ENCODE data around the gene KRTAP5-1.
"Not testable (repeated sequence)": the region's sequence is repeated elsewhere in the genome, so short reads cannot be mapped to it uniquely, and the experiment has no call there.

Gene KRTAP5-1

DNA sequence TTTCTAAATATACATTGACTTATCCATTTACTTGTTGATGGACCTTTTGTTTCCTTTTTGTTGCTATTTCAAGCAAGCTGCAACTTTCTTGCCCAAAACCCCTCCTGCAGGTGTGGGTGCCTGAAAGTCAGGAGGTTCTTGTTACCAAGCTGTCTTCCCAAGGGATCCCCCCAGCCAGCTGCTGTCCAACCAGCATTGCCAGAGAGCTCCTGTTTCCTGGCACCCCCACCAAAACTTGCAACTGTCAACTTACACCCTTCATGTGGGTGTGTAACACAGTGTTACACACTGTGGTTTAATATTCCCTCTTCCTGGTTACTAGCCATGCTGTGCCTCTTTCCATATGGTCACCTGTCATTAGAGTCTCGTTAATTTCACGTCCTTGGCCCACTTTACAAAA lies 1.6 kb upstream of the KRTAP5-1 start:
- no peak for TF ChIP-seq POLR2A (IDR thresholded peaks at IDR 0.05; ENCODE audit: low read depth, low read length)
- no peak for TF ChIP-seq PAX5 (IDR thresholded peaks at IDR 0.05; ENCODE audit: insufficient read depth, low read length, severe bottlenecking)
- no peak for TF ChIP-seq TAF1 (IDR thresholded peaks at IDR 0.05; ENCODE audit: low read depth, low read length)
- TF ChIP-seq POU2F2 (IDR thresholded peaks at IDR 0.05; ENCODE audit: low read depth, low read length) = no peak
- no peak for TF ChIP-seq SPI1 (IDR thresholded peaks at IDR 0.05; ENCODE audit: low read depth, low read length)
- no peak for TF ChIP-seq POLR2AphosphoS5 (IDR thresholded peaks at IDR 0.05; ENCODE audit: low read depth, low read length)
- FAIRE-seq (no peak), DNase-seq (ENCODE audit: insufficient read length, low spot score) (no peak)

DNA sequence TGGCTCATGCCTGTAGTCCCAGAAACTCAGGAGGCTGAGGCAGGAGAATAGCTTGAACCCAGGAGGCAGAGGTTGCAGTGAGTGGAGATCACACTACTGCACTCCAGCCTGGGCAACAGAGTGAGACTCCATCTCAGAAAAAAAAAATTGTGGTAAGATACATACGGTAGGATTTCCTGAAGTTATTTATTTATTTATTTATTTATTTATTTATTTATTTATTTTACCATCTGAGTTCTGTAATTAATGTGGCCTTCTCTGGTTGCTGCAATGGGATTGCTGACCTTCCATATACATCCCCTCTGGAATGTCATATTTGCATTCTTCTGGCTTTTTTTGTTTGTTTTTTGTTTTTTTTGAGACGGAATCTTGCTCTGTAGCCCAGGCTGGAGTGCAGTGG lies 2.2 kb downstream of the KRTAP5-1 start:
- DNase-seq (ENCODE audit: insufficient read length, low spot score); FAIRE-seq: not testable (repeated sequence)

DNA sequence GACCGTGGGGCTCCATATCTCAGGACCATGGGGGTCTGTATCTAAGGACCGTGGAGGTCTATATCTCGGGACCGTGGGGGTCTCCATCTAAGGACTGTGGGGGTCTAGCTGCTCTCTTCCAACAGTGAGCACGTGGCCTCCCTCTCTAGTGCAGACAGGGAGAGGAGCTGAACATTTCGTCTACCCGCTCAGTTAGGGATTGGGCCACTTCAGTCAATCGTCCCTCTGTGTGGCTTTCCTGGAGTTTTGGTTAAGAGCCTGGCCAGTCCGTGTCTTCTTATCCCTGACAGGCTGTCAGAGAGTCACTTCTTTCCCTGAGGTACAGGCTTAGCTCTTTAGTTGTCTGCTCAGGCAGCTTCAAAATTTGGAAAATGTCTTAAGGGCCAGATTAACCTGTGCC lies 3.1 kb downstream of the KRTAP5-1 start:
- no peak for FAIRE-seq
- no peak for DNase-seq (ENCODE audit: insufficient read length, low spot score)
- no peak for TF ChIP-seq PAX5 (IDR thresholded peaks at IDR 0.05; ENCODE audit: insufficient read depth, low read length, severe bottlenecking)
- TF ChIP-seq POLR2A (IDR thresholded peaks at IDR 0.05; ENCODE audit: low read depth, low read length) = no peak

DNA sequence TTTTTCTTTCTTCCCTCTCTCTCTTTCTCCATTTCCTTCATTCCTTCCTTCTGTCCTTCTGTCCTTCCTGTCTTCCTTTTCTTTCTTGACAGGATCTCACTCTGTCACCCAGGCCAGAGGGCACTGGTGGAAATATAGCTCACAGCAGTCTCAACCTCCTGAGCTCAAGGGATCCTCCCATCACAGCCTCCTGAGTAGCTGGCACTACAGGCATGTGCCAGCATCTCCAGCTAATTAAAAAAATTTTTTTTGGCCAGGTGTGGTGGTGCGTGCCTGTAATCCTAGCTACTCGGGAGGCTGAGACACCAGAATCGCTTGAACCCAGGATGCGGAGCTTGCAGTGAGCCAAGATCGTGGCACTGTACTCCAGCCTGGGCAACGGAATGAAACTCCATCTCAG lies 8.3 kb downstream of the KRTAP5-1 start:
- TF ChIP-seq POLR2A (IDR thresholded peaks at IDR 0.05; ENCODE audit: low read depth, low read length) = no peak
- TF ChIP-seq PAX5 (IDR thresholded peaks at IDR 0.05; ENCODE audit: insufficient read depth, low read length, severe bottlenecking) = no peak
- no peak for TF ChIP-seq POU2F2 (IDR thresholded peaks at IDR 0.05; ENCODE audit: low read depth, low read length)
- TF ChIP-seq POLR2AphosphoS5 (IDR thresholded peaks at IDR 0.05; ENCODE audit: low read depth, low read length) = no peak
- no peak for TF ChIP-seq TAF1 (IDR thresholded peaks at IDR 0.05; ENCODE audit: low read depth, low read length)
- TF ChIP-seq SPI1 (IDR thresholded peaks at IDR 0.05; ENCODE audit: low read depth, low read length) = no peak
- FAIRE-seq = no peak
- no peak for DNase-seq (ENCODE audit: insufficient read length, low spot score)

DNA sequence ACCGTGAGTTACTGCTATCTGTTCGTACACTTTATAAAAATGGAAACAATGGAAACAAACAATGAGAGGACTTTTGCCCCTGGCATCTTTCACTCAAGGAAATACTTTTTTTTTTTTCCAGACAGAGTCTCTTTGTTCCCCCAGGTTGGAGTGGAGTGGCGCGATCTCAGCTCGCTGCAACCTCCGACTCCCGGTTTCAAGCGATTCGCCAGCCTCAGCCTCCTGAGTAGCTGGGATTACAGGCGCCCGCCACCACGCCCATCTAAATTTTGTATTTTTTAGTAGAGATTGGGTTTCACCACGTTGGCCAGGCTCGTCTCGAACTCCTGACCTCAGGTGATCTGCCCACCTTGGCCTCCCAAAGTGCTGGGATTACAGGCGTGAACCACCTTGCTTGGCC lies 9.3 kb downstream of the KRTAP5-1 start:
- FAIRE-seq; DNase-seq (ENCODE audit: insufficient read length, low spot score): not testable (repeated sequence)

DNA sequence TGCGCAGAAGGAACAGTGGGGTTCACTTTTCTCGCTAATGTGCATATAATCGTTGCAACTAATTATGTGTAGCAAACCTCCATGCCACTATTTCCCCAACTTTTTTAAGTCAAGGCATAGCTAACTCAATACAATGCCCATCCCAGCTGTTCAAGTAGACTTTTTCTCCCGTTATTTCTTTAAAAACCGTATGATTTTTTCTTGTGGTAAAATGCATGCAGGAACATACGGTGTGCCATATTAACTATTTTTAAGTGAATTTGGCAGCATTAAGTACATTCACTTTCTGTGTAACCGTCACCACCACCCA lies 10.2 kb downstream of the KRTAP5-1 start:
- no peak for TF ChIP-seq POU2F2 (IDR thresholded peaks at IDR 0.05; ENCODE audit: low read depth, low read length)
- TF ChIP-seq POLR2A (IDR thresholded peaks at IDR 0.05; ENCODE audit: low read depth, low read length) = no peak
- no peak for TF ChIP-seq PAX5 (IDR thresholded peaks at IDR 0.05; ENCODE audit: insufficient read depth, low read length, severe bottlenecking)
- TF ChIP-seq TAF1 (IDR thresholded peaks at IDR 0.05; ENCODE audit: low read depth, low read length) = no peak
- no peak for TF ChIP-seq SPI1 (IDR thresholded peaks at IDR 0.05; ENCODE audit: low read depth, low read length)
- TF ChIP-seq POLR2AphosphoS5 (IDR thresholded peaks at IDR 0.05; ENCODE audit: low read depth, low read length) = no peak
- no peak for FAIRE-seq
- DNase-seq (ENCODE audit: insufficient read length, low spot score) = no peak

DNA sequence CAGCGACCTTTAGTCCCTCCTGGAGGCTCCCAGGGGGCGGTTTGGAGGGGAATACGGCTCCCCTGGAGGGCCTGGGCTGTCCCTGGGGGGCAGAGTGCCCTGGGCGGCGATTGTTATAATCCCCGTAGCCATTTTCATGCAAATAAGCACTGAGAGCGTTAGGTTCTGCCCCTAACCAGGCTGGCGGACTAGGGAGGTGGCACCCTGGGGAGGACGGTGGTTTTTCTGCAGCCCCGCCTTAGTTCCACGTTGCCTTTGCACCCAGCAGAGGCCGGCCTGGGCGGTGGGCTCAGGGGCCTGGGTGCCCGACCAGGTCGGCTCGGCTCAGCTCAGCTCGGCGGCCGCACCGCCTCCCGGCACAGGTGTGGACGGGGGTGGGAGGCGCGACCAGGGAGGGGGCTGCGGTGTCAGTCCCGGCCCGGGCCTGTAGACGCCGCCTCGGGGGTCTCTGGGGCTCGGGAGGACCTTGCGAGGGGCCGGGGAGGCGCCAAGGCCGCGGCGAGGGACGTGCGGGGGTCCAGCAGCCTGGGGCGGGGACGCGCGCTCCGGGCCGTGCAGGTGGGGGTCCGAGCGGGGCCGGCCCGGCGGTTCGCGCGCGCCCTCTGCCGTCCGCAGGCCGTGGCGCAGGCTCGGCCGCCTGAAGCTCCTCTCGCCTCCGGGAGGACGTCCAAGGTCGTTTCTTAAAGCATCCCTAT lies 10.7 kb downstream of the KRTAP5-1 start:
- no peak for TF ChIP-seq TAF1 (IDR thresholded peaks at IDR 0.05; ENCODE audit: low read depth, low read length)
- no peak for TF ChIP-seq POLR2A (IDR thresholded peaks at IDR 0.05; ENCODE audit: low read depth, low read length)
- no peak for TF ChIP-seq POU2F2 (IDR thresholded peaks at IDR 0.05; ENCODE audit: low read depth, low read length)
- no peak for TF ChIP-seq PAX5 (IDR thresholded peaks at IDR 0.05; ENCODE audit: insufficient read depth, low read length, severe bottlenecking)
- DNase-seq (ENCODE audit: insufficient read length, low spot score) (peak; percentile 77), FAIRE-seq (peak; percentile 75)

DNA sequence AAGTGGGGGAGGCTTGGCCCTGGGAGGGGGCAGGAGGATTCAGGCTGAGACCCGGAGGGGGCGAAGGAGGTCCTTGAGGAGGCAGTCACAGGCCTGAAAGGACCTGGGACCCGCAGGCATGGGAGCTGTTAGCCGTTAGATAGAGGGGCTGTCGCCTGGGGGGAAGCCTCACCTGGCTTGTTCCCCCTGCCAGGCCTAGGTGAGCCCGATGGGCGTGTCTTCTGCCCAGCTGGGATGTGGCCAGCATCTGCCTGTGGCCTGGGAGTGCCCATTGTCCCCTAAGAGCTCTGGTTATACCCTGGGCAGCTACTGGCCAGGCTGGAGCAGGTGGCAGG lies 11.2 kb downstream of the KRTAP5-1 start:
- FAIRE-seq = no peak
- no peak for TF ChIP-seq POU2F2 (IDR thresholded peaks at IDR 0.05; ENCODE audit: low read depth, low read length)
- TF ChIP-seq POLR2A (IDR thresholded peaks at IDR 0.05; ENCODE audit: low read depth, low read length) = no peak
- TF ChIP-seq PAX5 (IDR thresholded peaks at IDR 0.05; ENCODE audit: insufficient read depth, low read length, severe bottlenecking) = no peak
- TF ChIP-seq POLR2AphosphoS5 (IDR thresholded peaks at IDR 0.05; ENCODE audit: low read depth, low read length) = no peak
- no peak for DNase-seq (ENCODE audit: insufficient read length, low spot score)

DNA sequence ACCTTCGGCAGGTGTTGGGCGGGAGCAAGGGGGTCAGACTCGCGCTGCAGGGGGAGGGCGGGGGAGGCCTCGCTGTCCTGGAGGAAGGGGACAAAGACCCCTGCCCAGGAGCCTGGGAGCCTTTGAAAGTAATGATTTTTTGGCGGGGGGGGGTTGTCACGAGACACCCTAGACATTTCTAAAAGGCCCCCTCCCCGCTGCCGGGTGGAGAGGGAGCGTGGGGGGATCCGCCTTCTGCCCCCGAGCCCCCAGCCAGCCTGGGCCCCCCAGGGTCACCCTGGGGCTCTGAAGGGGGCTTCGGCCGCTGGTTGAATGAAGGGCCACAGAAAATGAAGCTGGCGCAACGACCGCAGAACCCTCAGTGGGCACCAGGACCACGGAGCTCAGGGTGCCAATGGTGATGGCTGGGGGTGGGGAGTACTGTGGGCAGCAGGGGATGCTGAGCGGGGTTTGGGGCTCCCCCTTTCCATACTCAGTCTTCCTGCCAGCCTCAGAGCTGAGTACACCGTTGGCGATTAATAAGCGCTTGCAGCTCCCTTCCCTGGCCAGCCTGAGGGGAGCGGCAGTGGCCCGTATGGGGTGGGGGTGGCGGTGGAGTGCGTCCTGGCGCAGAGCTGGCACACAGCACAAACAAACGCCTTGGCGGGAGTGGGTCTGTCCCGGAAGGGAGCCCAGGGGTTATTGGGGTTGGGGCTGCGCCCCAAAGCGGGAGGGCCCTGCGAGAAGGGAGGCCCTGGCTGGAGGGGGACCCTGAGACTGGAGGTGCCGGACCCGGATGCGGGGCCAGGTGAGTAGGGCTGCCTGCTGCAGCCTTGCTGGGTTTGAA lies 11.8 kb downstream of the KRTAP5-1 start:
- FAIRE-seq = no peak
- DNase-seq (ENCODE audit: insufficient read length, low spot score) = no peak
- TF ChIP-seq TAF1 (IDR thresholded peaks at IDR 0.05; ENCODE audit: low read depth, low read length) = no peak
- no peak for TF ChIP-seq PAX5 (IDR thresholded peaks at IDR 0.05; ENCODE audit: insufficient read depth, low read length, severe bottlenecking)
- no peak for TF ChIP-seq POLR2AphosphoS5 (IDR thresholded peaks at IDR 0.05; ENCODE audit: low read depth, low read length)
- no peak for TF ChIP-seq POU2F2 (IDR thresholded peaks at IDR 0.05; ENCODE audit: low read depth, low read length)
- no peak for TF ChIP-seq POLR2A (IDR thresholded peaks at IDR 0.05; ENCODE audit: low read depth, low read length)
- no peak for TF ChIP-seq SPI1 (IDR thresholded peaks at IDR 0.05; ENCODE audit: low read depth, low read length)

DNA sequence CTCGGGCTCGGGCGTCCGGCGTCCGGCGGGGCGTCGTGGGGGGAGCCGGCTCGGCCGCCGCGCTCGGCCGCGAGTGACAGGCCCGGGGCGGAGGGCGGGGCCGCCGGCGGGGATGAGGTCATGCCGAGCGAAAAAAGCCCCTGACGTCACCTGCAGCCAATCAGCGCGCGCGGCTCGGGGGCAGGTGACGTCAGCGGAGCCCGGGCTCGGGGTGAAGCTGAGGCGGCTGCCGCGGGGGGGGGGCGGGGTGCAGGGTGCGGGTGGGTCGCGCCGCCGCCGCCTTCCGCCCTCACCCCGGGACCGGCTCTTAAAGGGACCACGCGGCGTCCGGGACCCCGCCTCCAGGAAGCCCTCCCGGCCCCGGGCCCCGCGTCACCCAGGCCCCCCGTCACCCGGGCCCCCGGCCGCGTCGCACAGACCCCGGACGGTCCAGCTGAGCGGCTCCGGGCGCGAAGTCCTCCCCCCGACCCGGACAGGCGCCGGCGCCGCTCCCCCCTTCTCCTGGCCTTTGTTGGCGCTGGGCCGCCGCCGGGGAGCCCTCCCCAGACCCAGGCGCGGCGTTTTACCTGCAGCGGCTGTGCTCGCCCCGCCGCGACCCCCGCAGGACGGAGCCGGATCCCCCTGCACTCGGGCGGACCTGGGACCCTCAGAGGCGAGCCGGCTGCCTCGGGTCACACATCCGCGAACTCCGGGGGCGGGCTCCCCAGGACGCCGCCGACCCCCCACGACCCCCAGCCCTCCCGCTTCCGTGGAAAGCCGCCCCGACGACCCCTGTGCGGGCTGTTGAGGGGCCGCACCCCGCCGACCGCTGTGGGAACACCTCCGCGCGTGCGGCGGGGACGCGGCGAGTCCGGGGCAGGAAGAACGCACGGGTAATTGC lies 12.6 kb downstream of the KRTAP5-1 start, which contains the start of gene DUSP8:
Gene DUSP8 (minus strand): TSS at position 75 of the 880 bp plus-strand sequence. CDS start 6,445 bp downstream, outside the sequence.
- DNase-seq (ENCODE audit: insufficient read length, low spot score) (peak; percentile 92), FAIRE-seq (peak; percentile 5)
- TF ChIP-seq POU2F2 (IDR thresholded peaks at IDR 0.05; ENCODE audit: low read depth, low read length) (no peak), POLR2A (IDR thresholded peaks at IDR 0.05; ENCODE audit: low read depth, low read length) (no peak), POLR2AphosphoS5 (IDR thresholded peaks at IDR 0.05; ENCODE audit: low read depth, low read length) (no peak), SPI1 (IDR thresholded peaks at IDR 0.05; ENCODE audit: low read depth, low read length) (no peak), TAF1 (IDR thresholded peaks at IDR 0.05; ENCODE audit: low read depth, low read length) (no peak), PAX5 (IDR thresholded peaks at IDR 0.05; ENCODE audit: insufficient read depth, low read length, severe bottlenecking) (no peak)

All from GM12891 (cell line).